Measurements from ENCODE around the gene SPAG17.

SPAG17 gene

GRCh38 chr1:118099686-118100085 is 85.3 kb downstream of the SPAG17 start:
- H3K4me1 ChIP-seq (ENCODE audit: insufficient read depth, low read length), result no peaks in the 10 kb centered on the region

GRCh38 chr1:118097622-118098348 is 87.2 kb downstream of the SPAG17 start:
- Histone ChIP-seq H3K9me3 (ENCODE audit: low read length) (no peaks in the 10 kb centered on the region), H3K9ac (ENCODE audit: low read length) (no peak overlapping the region), H3K36me3 (ENCODE audit: insufficient read depth, low read length) (no peaks in the 10 kb centered on the region), H3K4me3 (ENCODE audit: low read depth in 1 of 2, low read length in 2 of 2) (no peak overlapping the region), H3K27ac (ENCODE audit: low read depth, low read length) (no peak overlapping the region), H3K27me3 (ENCODE audit: control insufficient read depth in 1 of 2, insufficient read depth in 2 of 2, low read length in 2 of 2) (no peaks in the 10 kb centered on the region), H3K4me1 (ENCODE audit: insufficient read depth, low read length) (no peaks in the 10 kb centered on the region)

More at GRCh38 chr1:118099686-118100085, 85.3 kb downstream of the SPAG17 start:
- Histone ChIP-seq H3K27ac (ENCODE audit: low read depth, low read length) (no peak overlapping the region), H3K36me3 (ENCODE audit: insufficient read depth, low read length) (no peaks in the 10 kb centered on the region), H3K4me3 (ENCODE audit: low read depth in 1 of 2, low read length in 2 of 2) (no peak overlapping the region), H3K27me3 (ENCODE audit: control insufficient read depth in 1 of 2, insufficient read depth in 2 of 2, low read length in 2 of 2) (no peaks in the 10 kb centered on the region), H3K9ac (ENCODE audit: low read length) (no peak overlapping the region), H3K9me3 (ENCODE audit: low read length) (no peaks in the 10 kb centered on the region)

GRCh38 chr1:118093017-118093416 is 92.0 kb downstream of the SPAG17 start:
- H3K9ac ChIP-seq (ENCODE audit: low read length), result no peak overlapping the region
- no peak overlapping the region for H3K4me3 ChIP-seq (ENCODE audit: low read depth in 1 of 2, low read length in 2 of 2)
- H3K36me3 ChIP-seq (ENCODE audit: insufficient read depth, low read length), result no peaks in the 10 kb centered on the region
- H3K4me1 ChIP-seq (ENCODE audit: insufficient read depth, low read length), result no peaks in the 10 kb centered on the region
- H3K27ac ChIP-seq (ENCODE audit: low read depth, low read length), result no peak overlapping the region
- no peaks in the 10 kb centered on the region for H3K9me3 ChIP-seq (ENCODE audit: low read length)
- H3K27me3 ChIP-seq (ENCODE audit: control insufficient read depth in 1 of 2, insufficient read depth in 2 of 2, low read length in 2 of 2), result no peaks in the 10 kb centered on the region

- Histone ChIP-seq H3K27ac (ENCODE audit: low read depth, low read length) (no peak overlapping the region), H3K4me3 (ENCODE audit: low read depth in 1 of 2, low read length in 2 of 2) (no peak overlapping the region), H3K36me3 (ENCODE audit: insufficient read depth, low read length) (no peaks in the 10 kb centered on the region), H3K9me3 (ENCODE audit: low read length) (no peaks in the 10 kb centered on the region), H3K4me1 (ENCODE audit: insufficient read depth, low read length) (no peaks in the 10 kb centered on the region), H3K9ac (ENCODE audit: low read length) (no peak overlapping the region), H3K27me3 (ENCODE audit: control insufficient read depth in 1 of 2, insufficient read depth in 2 of 2, low read length in 2 of 2) (no peaks in the 10 kb centered on the region)
Observed at GRCh38 chr1:118090130-118090529, 94.9 kb downstream of the SPAG17 start.

- Histone ChIP-seq H3K4me3 (ENCODE audit: low read depth in 1 of 2, low read length in 2 of 2) (no peak overlapping the region), H3K27ac (ENCODE audit: low read depth, low read length) (no peak overlapping the region), H3K9me3 (ENCODE audit: low read length) (no peaks in the 10 kb centered on the region), H3K36me3 (ENCODE audit: insufficient read depth, low read length) (no peaks in the 10 kb centered on the region), H3K9ac (ENCODE audit: low read length) (no peak overlapping the region), H3K4me1 (ENCODE audit: insufficient read depth, low read length) (no peaks in the 10 kb centered on the region), H3K27me3 (ENCODE audit: control insufficient read depth in 1 of 2, insufficient read depth in 2 of 2, low read length in 2 of 2) (no peaks in the 10 kb centered on the region)
Observed at GRCh38 chr1:118085365-118085764, 99.7 kb downstream of the SPAG17 start.

GRCh38 chr1:118084400-118084799 is 100.6 kb downstream of the SPAG17 start:
- Histone ChIP-seq H3K4me3 (ENCODE audit: low read depth in 1 of 2, low read length in 2 of 2) (no peak overlapping the region), H3K27ac (ENCODE audit: low read depth, low read length) (no peak overlapping the region), H3K9ac (ENCODE audit: low read length) (no peak overlapping the region), H3K36me3 (ENCODE audit: insufficient read depth, low read length) (no peaks in the 10 kb centered on the region), H3K4me1 (ENCODE audit: insufficient read depth, low read length) (no peaks in the 10 kb centered on the region), H3K27me3 (ENCODE audit: control insufficient read depth in 1 of 2, insufficient read depth in 2 of 2, low read length in 2 of 2) (no peaks in the 10 kb centered on the region), H3K9me3 (ENCODE audit: low read length) (no peaks in the 10 kb centered on the region)

- Histone ChIP-seq H3K4me3 (ENCODE audit: low read depth in 1 of 2, low read length in 2 of 2) (no peak overlapping the region), H3K9me3 (ENCODE audit: low read length) (no peaks in the 10 kb centered on the region), H3K27ac (ENCODE audit: low read depth, low read length) (no peak overlapping the region), H3K36me3 (ENCODE audit: insufficient read depth, low read length) (no peaks in the 10 kb centered on the region), H3K9ac (ENCODE audit: low read length) (no peak overlapping the region), H3K27me3 (ENCODE audit: control insufficient read depth in 1 of 2, insufficient read depth in 2 of 2, low read length in 2 of 2) (no peaks in the 10 kb centered on the region), H3K4me1 (ENCODE audit: insufficient read depth, low read length) (no peaks in the 10 kb centered on the region)
Observed at GRCh38 chr1:118082984-118083383, 102.0 kb downstream of the SPAG17 start.

GRCh38 chr1:118081387-118081786 is 103.6 kb downstream of the SPAG17 start:
- no peaks in the 10 kb centered on the region for H3K36me3 ChIP-seq (ENCODE audit: insufficient read depth, low read length)
- no peak overlapping the region for H3K9ac ChIP-seq (ENCODE audit: low read length)
- H3K27me3 ChIP-seq (ENCODE audit: control insufficient read depth in 1 of 2, insufficient read depth in 2 of 2, low read length in 2 of 2), result no peaks in the 10 kb centered on the region
- H3K4me3 ChIP-seq (ENCODE audit: low read depth in 1 of 2, low read length in 2 of 2), result no peak overlapping the region
- H3K4me1 ChIP-seq (ENCODE audit: insufficient read depth, low read length), result no peaks in the 10 kb centered on the region
- H3K27ac ChIP-seq (ENCODE audit: low read depth, low read length), result no peak overlapping the region
- no peaks in the 10 kb centered on the region for H3K9me3 ChIP-seq (ENCODE audit: low read length)

GRCh38 chr1:118077331-118078045 is 107.5 kb downstream of the SPAG17 start:
- H3K4me3 ChIP-seq (ENCODE audit: low read depth in 1 of 2, low read length in 2 of 2), result no peak overlapping the region
- no peak overlapping the region for H3K9ac ChIP-seq (ENCODE audit: low read length)
- no peak overlapping the region for H3K27ac ChIP-seq (ENCODE audit: low read depth, low read length)
- H3K27me3 ChIP-seq (ENCODE audit: control insufficient read depth in 1 of 2, insufficient read depth in 2 of 2, low read length in 2 of 2), result no peaks in the 10 kb centered on the region
- no peaks in the 10 kb centered on the region for H3K4me1 ChIP-seq (ENCODE audit: insufficient read depth, low read length)
- H3K9me3 ChIP-seq (ENCODE audit: low read length), result no peaks in the 10 kb centered on the region
- H3K36me3 ChIP-seq (ENCODE audit: insufficient read depth, low read length), result no peaks in the 10 kb centered on the region

GRCh38 chr1:118075116-118075515 is 109.9 kb downstream of the SPAG17 start:
- H3K9ac ChIP-seq (ENCODE audit: low read length), result no peak overlapping the region
- no peaks in the 10 kb centered on the region for H3K36me3 ChIP-seq (ENCODE audit: insufficient read depth, low read length)
- no peak overlapping the region for H3K4me3 ChIP-seq (ENCODE audit: low read depth in 1 of 2, low read length in 2 of 2)
- no peaks in the 10 kb centered on the region for H3K9me3 ChIP-seq (ENCODE audit: low read length)
- H3K27me3 ChIP-seq (ENCODE audit: control insufficient read depth in 1 of 2, insufficient read depth in 2 of 2, low read length in 2 of 2), result no peaks in the 10 kb centered on the region
- H3K27ac ChIP-seq (ENCODE audit: low read depth, low read length), result no peak overlapping the region
- H3K4me1 ChIP-seq (ENCODE audit: insufficient read depth, low read length), result no peaks in the 10 kb centered on the region

GRCh38 chr1:118073648-118074435 is 111.2 kb downstream of the SPAG17 start:
- H3K9me3 ChIP-seq (ENCODE audit: low read length), result no peaks in the 10 kb centered on the region
- H3K4me3 ChIP-seq (ENCODE audit: low read depth in 1 of 2, low read length in 2 of 2), result no peak overlapping the region
- no peak overlapping the region for H3K27ac ChIP-seq (ENCODE audit: low read depth, low read length)
- H3K9ac ChIP-seq (ENCODE audit: low read length), result no peak overlapping the region
- no peaks in the 10 kb centered on the region for H3K36me3 ChIP-seq (ENCODE audit: insufficient read depth, low read length)
- no peaks in the 10 kb centered on the region for H3K4me1 ChIP-seq (ENCODE audit: insufficient read depth, low read length)
- H3K27me3 ChIP-seq (ENCODE audit: control insufficient read depth in 1 of 2, insufficient read depth in 2 of 2, low read length in 2 of 2), result no peaks in the 10 kb centered on the region

All from muscle layer of colon (tissue), 2 donors.